ENCODE results near the gene CELF2.

DNA sequence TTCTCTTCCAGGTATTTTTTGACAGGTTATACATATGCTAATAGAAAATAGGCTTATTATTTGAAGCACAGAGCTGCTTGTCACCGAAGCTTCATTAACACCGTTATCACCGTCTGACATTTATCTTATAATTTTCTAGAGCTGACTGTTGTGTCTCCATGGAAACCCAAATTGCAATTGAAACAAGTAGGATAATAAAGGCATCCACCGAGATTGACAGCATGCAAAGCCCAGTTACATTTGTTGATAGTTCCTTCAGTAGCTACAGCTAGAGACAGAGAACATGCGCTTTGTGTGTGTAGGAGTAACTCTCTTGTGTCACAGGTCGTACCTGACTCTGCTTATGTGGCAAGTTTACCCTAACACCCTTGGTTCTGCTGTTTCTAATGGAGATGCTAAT is 135.6 kb downstream of the CELF2 start:
- TF ChIP-seq POLR2A (IDR thresholded peaks at IDR 0.05): no peak
- TF ChIP-seq, protein P1, sequence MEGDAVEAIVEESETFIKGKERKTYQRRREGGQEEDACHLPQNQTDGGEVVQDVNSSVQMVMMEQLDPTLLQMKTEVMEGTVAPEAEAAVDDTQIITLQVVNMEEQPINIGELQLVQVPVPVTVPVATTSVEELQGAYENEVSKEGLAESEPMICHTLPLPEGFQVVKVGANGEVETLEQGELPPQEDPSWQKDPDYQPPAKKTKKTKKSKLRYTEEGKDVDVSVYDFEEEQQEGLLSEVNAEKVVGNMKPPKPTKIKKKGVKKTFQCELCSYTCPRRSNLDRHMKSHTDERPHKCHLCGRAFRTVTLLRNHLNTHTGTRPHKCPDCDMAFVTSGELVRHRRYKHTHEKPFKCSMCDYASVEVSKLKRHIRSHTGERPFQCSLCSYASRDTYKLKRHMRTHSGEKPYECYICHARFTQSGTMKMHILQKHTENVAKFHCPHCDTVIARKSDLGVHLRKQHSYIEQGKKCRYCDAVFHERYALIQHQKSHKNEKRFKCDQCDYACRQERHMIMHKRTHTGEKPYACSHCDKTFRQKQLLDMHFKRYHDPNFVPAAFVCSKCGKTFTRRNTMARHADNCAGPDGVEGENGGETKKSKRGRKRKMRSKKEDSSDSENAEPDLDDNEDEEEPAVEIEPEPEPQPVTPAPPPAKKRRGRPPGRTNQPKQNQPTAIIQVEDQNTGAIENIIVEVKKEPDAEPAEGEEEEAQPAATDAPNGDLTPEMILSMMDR (IDR thresholded peaks at IDR 0.05): no peak

Data from thyroid gland (tissue), 4 donors.